Activated T-helper 1 cell treated with Interleukin-2 at 50 U/mL for 16 hours (primary cell): ENCODE data around the gene SMIM36.
"Not testable (repeated sequence)": the region's sequence is repeated elsewhere in the genome, so short reads cannot be mapped to it uniquely, and the experiment has no call there.

Source experiments
- DNase-seq: peaks from one replicate; pipeline ENCODE4 v3.0.0-alpha.2; 2020; ENCODE audit warnings: low read depth

The SMIM36 gene

DNA sequence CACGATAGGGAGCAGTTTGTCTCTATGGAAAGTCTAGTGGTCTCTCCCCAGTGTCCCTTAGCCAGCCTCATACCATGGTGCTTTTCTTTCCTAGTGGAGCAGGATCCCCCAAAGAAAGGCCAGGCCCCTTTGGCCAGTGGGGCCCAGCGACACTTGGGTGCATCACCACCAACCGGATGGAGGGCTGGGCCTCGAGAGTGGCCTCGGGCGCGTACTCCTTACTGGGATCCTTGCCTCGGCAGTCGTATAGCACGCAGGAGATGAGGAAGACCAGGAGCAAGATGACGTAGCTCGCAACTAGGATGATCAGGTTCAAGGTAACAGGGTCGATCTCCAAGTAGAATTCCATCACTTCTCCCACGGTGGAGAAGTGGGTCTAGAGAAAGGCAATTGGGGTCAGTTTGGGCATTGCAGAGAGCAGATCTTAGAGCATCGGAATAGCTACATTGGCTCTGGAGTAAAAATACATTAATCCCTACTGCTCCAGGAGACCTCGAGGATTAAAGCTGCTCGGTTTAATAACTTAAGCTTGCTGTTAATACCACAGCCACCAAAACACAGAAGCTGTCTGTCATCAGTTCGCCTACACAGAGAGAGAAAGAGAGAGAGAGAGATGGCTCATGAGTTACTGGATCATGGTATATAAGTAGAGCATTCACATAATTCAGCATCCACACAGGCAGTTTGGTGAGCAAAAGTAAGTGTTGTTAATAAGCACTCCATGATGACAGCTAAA, at the start of gene SMIM36:
TSS of gene SMIM36 (minus strand) at position 467 of the 736 bp plus-strand sequence.
- DNase-seq, result no peak

DNA sequence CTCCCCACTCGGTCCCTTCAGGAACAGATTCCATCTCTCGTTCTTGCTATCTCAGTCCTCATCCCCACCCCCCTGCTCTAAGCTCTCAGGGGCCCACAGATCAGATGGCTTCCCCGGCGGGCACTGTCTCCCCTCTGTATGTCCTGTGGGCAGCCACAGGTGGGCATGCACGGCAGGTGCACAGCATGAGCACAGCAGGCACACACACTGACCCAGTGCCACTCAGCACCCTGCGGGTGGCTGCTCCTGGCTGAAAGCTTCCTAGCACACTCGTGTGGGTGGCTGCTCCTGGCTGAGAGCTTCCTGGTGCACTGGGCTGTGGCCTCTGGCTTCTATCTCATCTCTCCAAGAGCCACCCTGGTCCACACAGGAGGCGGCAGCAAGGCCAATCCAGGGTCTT, 44.5 kb upstream of the SMIM36 start:
- DNase-seq, result no peak

DNA sequence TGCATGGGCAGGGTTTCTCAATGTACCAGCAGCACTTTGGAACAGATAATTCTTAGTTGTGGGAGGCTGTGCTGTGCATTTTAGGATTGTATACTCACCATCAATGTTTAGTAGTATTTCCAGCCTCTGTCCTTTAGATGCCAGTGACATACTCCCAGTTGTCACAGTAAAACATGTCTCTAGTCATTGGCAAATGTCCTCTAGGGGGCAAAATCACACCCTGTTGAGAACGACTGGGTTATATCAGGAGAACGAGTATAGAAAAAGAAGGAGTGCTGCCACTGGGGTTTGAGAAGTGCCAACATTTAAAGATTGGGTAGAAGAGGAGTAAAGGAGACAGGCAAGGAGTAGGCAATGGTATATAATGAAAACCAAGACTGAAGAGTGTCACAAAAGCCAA, 37.9 kb upstream of the SMIM36 start:
- DNase-seq, result no peak

DNA sequence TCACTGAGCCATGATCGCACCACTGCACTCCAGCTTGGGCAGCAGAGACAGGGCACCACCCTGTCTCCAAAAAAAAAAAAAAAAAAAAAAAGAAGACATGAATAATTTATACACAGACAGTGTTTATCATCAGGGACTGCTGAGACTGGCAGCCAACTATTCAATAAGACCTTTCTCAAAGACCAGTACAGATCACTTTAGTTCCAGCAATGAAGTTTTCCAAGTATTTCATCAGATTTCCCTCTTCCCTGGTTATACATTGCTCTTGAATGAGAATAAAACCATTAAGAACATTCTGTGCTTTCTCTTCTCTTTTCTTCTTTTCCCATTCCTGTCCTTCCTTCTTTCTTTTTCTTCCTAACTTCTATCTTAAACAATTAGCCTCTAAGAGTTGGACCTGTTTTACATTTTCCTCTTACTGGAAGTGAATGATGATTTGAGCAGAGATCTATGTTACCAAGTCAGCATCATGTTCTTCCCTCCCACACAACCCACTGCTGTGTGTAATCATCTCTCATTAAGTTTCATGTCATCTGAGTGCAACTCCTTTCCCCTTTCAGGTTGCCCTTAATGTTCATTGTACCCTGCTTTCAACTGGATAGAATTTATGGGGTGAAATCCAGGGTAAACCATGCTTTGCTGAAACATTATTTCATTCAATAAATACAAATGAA, 35.9 kb upstream of the SMIM36 start:
- no peak for DNase-seq

DNA sequence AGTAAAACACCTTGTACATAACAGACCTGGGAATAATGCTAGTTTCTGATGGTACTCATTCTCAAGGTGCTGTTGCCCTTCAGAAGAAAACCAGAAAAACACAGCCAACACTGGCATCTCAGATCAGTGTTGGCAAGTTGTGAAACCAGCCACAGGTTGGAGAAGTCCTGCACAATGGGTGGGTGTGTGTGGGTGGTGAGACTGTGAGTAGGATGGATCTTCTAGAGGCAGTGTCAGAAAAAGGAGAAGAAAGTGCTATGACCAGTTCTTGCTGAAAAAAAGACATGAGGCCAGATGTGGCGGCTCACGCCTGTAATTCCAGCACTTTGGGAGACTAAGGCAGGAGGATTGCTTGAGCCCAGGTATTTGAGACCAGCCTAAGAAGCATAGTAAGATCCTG, 35.2 kb upstream of the SMIM36 start:
- DNase-seq, result no peak

DNA sequence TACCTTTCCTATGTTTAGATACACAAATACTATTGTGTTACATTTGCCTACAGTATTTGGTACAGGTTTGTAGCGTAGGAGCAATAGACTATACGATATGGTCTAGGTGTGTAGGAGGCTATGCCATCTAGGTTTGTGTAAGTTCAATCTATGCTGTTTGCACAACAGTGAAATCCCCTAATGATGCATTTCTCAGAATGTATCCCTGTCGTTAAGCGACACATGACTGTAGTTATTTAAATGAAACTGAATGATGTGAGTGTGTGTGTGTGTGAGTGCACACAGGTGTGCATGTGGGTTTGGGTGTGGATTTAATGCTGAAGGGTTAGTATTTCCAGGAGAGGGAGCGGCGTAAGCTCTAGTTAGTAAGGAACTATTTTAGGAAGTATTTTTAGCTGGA, 34.6 kb upstream of the SMIM36 start:
- DNase-seq, result no peak

DNA sequence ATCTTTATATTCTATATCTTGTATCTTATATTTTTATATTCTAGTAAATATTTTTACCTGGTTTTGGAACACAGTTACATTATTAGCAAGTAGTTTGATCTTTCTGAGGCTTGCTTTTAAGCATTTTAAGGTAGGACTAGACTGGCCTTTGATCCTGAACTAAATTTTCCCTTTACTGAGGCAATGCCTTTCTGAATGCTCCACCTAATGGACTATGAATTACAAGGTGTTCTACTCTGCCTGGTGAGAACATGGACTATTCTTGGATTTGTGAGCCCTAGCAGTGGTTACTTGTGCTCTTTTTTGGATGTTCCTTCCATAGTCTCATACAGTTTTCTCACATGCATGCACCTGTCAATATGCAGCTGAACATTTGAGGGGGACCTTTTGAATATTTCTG, 32.5 kb upstream of the SMIM36 start:
- no peak for DNase-seq

DNA sequence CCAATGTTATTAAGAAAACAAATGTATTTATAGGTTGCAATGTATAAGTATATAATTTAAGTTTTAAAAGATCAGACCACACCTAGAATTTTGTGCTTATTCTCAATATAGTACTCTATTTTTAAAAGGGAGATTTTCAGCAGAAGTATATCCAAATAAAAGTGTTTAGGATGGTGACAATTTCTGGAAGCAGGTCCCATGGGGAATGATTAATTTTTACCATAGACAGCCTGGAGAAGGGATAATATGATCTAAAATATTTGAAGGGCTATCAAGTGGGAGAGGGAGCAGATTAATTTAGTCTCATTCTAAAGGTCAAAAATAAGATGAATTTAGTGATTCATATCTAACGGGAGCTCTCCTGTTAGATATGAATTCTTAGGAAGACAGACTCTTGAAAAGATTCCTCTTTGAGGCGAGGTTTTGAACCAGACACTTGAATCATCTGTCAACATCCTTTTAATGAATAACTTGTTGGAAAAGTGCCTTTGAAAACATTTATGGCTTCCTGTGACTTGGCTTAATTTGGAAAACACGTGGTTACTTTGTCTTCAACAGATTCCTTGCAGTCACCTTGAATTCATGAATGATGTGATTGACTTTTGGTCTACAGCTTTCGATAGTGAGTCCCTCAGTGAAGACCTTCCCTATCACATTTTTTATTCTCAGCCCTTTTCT, 29.3 kb upstream of the SMIM36 start:
- DNase-seq, result no peak

DNA sequence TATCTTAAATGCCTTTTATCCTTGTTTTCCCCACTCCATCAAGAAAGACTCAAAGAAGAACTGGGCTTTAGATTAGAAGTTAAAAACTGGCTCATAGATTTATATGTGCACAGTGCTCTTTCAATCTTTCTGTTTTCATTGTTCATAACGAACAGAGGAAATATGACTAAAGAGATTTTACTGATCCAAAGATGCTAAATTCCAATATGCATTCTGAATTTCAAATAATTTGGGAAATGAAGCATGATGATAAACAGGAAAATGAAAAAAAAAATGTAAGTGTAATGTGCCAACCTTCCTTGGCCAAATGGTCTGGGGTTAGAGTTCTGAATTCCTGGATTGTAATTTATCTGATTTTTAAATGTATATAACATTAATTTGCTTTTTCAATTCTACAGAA, 25.0 kb upstream of the SMIM36 start:
- DNase-seq, result no peak

DNA sequence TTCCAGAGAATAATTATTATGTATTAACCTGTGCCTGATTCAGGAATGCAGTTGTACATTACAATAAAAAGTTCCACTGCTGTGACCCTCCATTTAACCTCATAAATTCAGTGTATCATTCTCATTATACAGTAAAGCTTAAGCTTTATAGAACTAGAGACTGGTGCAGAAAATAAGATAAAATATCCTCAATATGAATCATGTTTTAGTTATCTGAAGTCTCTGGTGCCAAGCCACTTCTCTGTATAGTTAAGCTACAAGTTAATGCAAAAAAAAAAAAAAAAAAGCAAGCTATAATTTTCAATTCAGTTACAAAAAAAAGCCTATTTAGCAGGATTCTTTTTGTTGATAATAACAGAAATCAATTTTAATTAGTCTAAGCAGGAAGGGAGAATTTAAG, 22.4 kb upstream of the SMIM36 start:
- no peak for DNase-seq

DNA sequence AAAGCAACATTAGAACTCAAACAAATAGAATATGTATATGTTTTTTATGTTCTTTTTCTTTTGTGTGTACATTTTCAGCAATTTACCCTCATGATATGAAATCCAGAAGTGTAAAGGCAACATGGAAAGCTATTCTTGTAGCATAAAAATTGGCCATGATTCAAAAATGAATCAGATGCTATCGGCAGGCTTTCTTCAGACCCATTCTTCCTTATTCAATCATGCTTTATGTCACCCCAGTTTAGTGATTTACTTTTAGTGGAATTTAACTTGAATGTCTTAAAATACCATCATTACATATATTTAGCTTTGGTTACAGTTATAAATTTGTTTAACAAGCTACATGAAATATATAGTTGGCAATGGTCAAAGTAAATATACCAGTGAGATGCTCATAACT, 21.4 kb upstream of the SMIM36 start:
- no peak for DNase-seq

DNA sequence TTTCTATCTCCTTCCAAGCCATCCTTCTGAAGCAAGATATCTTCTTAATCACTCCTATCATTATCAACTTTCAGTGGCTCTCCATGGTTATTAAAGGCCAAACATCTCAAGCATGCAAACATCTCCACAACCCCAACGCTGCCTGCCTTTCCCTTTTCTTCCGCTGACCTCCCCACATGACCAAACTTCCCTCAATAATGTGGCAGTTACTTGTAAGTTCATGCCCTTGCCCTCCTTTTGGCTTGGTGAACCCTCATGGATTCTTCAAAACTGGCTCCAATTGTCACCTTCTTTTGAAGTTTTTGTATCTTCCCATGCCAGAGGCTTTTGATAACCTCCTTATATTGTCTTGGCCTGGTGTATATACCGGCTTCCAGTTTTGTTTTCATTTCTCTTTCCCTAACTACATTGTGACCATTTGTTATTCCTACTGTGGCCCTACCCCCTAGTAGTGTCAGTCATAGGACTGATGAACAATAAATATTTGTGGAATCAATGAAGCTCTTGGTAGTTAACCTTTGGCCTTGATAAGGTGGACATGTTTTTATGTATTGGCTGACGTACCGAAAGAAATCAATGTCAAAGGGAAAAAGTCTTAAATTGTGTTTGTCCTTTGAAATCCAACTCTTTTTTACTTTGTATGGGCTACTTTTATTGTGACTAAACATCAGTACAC, 19.9 kb upstream of the SMIM36 start:
- no peak for DNase-seq

DNA sequence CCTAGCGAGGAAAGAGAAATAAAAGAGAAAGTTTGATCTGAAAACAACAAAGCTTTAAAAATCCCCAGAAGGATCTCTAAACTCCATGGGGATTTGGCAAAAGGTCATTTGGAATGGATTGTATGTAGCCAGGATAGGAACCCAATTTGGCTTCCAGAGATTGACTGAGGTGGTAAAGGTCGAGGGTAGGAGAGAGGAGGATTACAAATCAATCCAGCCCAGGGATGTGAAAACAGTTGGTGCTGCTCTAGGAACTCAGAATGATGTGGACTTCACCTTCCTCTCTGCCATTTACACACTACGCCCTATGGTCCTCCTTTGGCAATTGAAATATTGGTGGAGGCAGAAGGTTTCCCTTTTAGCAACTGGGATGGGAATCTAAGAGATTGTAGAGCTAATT, 18.8 kb upstream of the SMIM36 start:
- no peak for DNase-seq

DNA sequence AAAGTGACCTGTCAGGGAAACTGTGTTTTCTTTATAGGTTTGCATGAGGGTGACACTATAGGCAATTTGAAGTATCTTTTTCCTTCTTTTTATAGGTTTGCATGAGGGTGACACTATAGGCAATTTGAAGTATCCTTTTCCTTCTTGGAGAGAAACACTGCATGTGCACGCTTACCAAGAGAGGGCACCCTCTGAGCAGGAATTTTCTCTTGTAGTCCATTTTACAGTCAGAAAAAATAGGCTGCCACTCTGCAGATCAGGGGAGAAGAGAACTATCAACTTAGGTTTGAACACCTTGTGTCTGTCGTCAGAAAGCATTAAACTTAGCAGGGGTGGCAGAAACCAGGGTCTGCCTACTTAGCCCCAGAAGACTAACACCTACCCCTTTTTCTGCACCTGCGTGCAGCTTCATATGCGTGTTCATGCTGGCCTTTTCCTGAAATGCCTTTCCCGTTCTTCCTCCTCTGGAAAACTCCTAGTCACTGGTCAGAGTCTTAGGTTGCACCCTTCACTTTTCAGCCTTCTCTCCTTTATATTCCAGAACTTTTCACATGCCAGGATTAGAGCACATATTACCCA, 16.4 kb upstream of the SMIM36 start:
- DNase-seq, result no peak

DNA sequence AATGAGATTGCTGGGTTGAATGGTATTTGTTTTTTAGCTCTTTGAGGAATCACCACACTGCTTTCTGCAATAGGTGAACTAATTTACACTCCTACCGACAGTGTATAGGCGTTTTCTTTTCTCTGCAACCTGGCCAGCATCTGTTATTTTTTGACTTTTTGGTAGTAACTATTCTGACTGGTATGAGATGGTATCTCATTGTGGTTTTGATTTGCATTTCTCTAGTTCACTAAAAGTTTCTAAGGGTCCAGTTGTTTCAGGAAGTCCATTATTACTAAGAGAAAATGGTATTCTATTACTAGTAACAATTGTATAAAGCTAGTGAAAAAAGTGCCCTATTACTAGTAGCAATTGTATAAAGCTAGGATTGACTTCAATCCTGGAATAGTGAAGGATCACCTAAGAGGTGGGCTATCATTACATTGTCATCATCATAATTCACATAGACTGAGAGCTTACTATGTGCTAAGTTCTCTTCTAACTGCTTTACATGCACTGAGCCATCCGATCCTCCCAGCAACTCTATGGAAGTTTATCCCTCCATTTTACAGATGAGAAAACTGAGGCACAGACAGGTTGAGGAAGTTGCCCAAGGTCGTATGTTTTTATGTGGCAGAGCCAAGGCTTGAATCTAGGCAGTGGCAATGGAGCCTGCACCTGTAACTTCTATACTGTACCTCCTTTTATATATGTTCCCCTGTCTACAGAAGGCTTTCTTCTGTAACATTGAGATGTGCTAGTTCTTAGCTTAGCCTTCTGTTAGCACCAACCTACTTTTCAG, 13.4 kb upstream of the SMIM36 start:
- no peak for DNase-seq

DNA sequence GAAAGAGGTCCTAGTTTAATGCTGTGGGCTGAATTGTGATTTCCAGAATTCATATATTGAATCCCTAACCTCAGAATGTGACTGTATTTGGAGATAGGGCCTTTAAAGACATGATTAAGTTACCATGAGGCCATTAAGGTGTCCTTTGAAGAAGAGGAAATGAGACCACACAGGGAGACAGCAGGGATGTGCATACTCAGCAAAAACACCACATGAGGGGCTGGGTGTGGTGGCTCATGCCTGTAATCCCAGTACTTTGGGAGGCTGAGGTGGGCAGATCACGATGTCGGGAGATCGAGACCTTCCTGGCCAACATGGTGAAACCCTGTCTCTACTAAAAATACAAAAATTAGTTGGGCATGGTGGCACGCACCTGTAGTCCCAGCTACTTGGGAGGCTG, 11.8 kb upstream of the SMIM36 start:
- not testable (repeated sequence) for DNase-seq

DNA sequence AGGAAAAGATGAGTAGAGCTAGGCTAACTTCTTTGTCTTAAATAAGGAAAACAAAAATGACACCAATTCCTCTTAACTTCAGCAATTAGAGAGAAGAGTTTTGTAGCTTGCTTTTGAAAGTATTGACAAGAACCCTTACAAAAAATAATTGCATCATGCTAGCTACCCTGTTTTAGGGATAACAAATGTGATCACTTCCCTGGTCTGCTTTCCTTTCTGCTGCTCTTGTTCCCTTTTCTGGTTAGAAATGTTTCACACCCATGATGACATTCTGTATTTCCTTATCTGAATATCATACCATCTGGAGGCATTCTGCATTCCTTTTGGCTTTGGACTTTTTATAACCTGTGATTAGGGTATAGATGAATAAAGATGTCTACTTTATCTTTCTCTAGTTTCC, 9.9 kb upstream of the SMIM36 start:
- no peak for DNase-seq

DNA sequence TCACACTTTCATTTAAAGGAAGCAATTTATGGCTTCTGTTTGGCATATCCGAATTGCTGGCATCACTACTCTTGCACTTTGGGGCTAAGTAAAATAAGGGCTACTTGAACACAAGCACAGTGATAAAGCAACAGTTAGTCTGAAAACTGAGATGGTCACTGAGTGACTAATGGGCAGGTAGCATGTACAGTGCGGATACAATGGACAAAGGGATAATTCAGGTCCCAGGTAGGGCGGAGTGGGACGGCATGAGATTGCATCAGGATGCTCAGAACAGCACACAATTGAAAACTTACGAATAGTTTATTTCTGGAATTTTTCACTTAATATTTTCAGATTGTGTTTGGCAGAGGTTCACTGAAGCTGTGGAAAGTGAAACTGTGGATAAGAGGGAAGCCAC, 9.2 kb upstream of the SMIM36 start:
- no peak for DNase-seq

DNA sequence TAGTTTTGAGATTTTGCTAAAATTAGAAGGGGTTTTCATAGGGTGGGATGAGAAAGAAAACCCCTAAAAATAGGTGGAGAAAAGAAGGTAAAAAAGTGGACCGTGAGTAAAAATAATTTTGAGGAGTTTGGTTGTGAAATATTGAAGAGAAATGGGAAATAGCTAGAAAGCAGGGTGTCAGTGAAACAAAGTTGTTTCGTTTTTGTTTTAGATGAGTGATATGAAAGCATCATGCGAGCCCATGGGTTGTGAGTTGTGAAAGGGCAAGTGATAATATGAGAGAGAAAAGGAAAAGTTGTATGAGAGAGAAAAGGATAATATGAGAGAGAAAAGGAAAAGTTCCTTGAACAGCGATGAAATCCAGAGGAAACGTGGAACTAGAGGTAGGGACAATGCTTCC, 7.3 kb upstream of the SMIM36 start:
- no peak for DNase-seq

DNA sequence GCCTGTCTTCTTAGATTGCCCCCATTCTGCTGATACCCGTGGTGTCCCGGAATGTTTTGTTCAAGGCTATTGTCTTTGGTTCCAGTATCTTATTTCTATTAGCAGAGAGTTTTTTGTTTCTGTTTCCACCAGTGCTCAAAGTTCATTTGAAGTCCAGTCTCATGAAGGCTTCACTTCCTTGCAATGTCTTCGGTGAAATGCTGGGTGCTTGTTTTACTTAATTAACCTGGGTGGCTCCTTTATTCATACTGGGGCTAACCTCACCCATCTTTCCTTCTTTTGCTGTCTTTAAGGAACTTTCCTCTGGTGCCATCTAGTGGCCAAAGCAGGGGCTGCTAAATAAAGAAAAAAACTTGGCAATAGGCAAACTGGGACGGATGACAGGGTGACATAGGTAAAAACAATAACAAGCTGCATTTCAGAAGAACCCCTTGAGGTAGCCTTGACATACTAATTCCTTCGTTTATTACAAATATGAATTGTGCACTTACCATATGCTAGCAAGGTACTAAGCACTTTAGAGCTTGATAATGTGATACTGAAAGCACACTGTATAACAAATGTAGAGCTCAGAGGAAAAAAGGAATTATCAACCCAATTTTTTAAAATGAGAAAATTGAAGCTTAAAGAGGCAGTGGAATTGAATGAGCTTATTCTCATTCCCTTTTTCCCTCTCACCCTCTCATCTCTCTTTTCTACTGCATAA, 2.8 kb upstream of the SMIM36 start:
- DNase-seq, result peak; percentile 29

DNA sequence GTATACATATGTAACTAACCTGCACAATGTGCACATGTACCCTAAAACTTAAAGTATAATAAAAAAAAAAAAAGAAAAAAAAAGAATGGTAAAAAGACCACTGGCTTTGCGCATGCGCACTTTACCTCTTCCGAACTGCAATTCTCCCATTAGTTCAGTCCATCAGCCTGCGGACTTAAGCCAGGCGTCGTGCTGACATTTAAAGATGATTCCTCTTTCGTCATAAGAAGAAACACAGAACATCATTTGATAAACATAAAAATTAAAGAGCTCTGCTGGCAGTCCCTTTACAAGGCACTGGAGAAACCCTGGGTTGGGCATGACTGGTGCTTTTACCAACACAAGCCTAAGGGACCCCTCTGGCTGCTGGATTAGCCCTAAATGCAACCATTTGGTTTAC, 3.6 kb downstream of the SMIM36 start:
- not testable (repeated sequence) for DNase-seq
